Breast epithelium (tissue), 4 donors: ENCODE measurements around the gene ARID4B. TPM values are rescaled to one million over a fixed set of nuclear protein-coding genes. Genes with fewer than 3 reads are reported as not detected.
"Not testable (repeated sequence)": the region's sequence is repeated elsewhere in the genome, so short reads cannot be mapped to it uniquely, and the experiment has no call there.

ENCODE experiments used
- DNase-seq, 2 donors: peaks; one replicate each; pipeline ENCODE4 v3.0.0-alpha.2; 2019; ENCODE audit warnings: low spot score in 2 of 2
- H3K27ac ChIP-seq, 2 donors: fragments of 200-600 bp; sonication (generic) in 1 of 2; one replicate each; pipeline ENCODE4 v1.5.1; 2016 to 2019; ENCODE audit warnings: mild to moderate bottlenecking in 1 of 2
- H3K27me3 ChIP-seq, 2 donors: fragments of 200-600 bp; sonication (generic) in 1 of 2; one replicate each; pipeline versions ENCODE4 v1.5.1 to v1.6.0; 2017 to 2019; ENCODE audit warnings: control low read depth in 1 of 2, mild to moderate bottlenecking in 1 of 2
- H3K36me3 ChIP-seq: fragments of 200-600 bp; one replicate; pipeline ENCODE4 v1.5.1; 2019
- H3K4me1 ChIP-seq, 2 donors: fragments of 200-600 bp; sonication (generic); one replicate each; pipeline ENCODE4 v1.5.1; 2016 to 2019; ENCODE audit warnings: control low read depth in 1 of 2
- H3K4me3 ChIP-seq, 3 donors: fragments of 200-600 bp; sonication (generic); 1 replicate in 2 of 3; 2 replicates in 1 of 3; pipeline ENCODE4 v1.5.1; 2016 to 2019; ENCODE audit warnings: mild to moderate bottlenecking in 3 of 3, moderate library complexity in 2 of 3
- H3K9me3 ChIP-seq, 2 donors: fragments of 200-600 bp; sonication (generic) in 1 of 2; one replicate each; pipeline ENCODE4 v1.5.1; 2016 to 2019; ENCODE audit warnings: control low read depth in 1 of 2
- POLR2A ChIP-seq: fragments of 450-650 bp; IDR thresholded peaks from one replicate; pipeline ENCODE4 v1.6.1; 2016; ENCODE audit warnings: antibody characterized with exemption, mild to moderate bottlenecking, moderate library complexity
- POLR2AphosphoS5 ChIP-seq, 3 donors: sonication (generic); formaldehyde crosslinking; IDR thresholded peaks; one replicate each; pipeline ENCODE4 v1.6.1; 2017; ENCODE audit warnings: antibody characterized with exemption in 3 of 3
- intact Hi-C: fragments of 100-400 bp; cut with DNase I; formaldehyde crosslinking; loops from one replicate; pipeline ENCODE4 v1.15.1; 2023; ENCODE audit warnings: low total_unique reads
- total RNA-seq, 3 donors: library from RNA; depleted of rRNA; stranded (reverse); fragments of >200 nt; gene quantifications; one replicate each; pipeline ENCODE4 v1.1.0, GENCODE V29; 2016
- TF ChIP-seq, protein P1 (sequence below), 3 donors: fragments of 450-650 bp; IDR thresholded peaks; one replicate each; pipeline ENCODE4 v1.5.1; 2016 to 2017; ENCODE audit warnings: antibody characterized with exemption in 3 of 3, mild to moderate bottlenecking in 3 of 3, moderate library complexity in 3 of 3

Gene ARID4B
- total RNA-seq, 3 donors from 2014 or later: 34.4 to 91.6 (median 76.7) TPM

DNA sequence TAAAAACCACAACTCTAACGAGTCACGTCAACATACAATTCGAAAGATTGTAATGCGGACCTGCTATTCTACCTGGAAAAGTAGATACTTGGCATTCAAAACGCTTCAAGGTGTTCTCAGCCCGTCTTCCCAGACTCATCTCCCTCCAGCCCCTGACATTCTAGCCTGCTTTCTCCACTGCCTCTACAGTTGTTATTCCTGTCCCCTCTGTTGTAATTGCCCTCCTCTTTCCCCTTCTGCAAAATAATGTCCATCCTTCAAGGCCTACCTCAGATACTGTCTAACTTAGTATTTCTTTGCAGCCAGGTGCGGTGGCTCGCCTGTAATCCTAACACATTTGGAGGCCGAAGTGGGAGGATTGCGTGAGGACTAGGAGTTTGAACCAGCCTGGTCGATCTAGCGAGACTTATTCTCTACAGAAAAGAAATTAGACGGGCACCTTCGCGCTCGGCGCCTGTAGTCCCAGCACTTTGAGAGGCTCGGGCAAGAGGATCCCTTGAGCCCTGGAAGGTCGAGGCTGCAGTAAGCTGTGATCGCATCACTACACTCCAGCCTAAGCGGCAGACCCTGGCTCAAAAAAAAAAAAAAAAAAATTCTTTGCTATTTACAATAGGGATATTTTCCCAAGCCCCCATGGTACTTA lies 166.2 kb downstream of the ARID4B start:
- peaks cover 2% of the 10 kb centered on the region for H3K36me3 ChIP-seq
- peak overlapping the region; percentile 75 to 90 (median 76) for H3K4me3 ChIP-seq
- H3K27me3 ChIP-seq: no peaks in the 10 kb centered on the region
- intact Hi-C loops: no loop called here
- no peaks in the 10 kb centered on the region for H3K4me1 ChIP-seq
- H3K9me3 ChIP-seq: no peaks in the 10 kb centered on the region
- TF ChIP-seq POLR2A (no peak), POLR2AphosphoS5 (IDR thresholded peaks at IDR 0.05) (no peak)
- TF ChIP-seq, protein P1, sequence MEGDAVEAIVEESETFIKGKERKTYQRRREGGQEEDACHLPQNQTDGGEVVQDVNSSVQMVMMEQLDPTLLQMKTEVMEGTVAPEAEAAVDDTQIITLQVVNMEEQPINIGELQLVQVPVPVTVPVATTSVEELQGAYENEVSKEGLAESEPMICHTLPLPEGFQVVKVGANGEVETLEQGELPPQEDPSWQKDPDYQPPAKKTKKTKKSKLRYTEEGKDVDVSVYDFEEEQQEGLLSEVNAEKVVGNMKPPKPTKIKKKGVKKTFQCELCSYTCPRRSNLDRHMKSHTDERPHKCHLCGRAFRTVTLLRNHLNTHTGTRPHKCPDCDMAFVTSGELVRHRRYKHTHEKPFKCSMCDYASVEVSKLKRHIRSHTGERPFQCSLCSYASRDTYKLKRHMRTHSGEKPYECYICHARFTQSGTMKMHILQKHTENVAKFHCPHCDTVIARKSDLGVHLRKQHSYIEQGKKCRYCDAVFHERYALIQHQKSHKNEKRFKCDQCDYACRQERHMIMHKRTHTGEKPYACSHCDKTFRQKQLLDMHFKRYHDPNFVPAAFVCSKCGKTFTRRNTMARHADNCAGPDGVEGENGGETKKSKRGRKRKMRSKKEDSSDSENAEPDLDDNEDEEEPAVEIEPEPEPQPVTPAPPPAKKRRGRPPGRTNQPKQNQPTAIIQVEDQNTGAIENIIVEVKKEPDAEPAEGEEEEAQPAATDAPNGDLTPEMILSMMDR (IDR thresholded peaks at IDR 0.05): no peak
- no peak for DNase-seq
- H3K27ac ChIP-seq: peak overlapping the region; percentile 94 to 96

DNA sequence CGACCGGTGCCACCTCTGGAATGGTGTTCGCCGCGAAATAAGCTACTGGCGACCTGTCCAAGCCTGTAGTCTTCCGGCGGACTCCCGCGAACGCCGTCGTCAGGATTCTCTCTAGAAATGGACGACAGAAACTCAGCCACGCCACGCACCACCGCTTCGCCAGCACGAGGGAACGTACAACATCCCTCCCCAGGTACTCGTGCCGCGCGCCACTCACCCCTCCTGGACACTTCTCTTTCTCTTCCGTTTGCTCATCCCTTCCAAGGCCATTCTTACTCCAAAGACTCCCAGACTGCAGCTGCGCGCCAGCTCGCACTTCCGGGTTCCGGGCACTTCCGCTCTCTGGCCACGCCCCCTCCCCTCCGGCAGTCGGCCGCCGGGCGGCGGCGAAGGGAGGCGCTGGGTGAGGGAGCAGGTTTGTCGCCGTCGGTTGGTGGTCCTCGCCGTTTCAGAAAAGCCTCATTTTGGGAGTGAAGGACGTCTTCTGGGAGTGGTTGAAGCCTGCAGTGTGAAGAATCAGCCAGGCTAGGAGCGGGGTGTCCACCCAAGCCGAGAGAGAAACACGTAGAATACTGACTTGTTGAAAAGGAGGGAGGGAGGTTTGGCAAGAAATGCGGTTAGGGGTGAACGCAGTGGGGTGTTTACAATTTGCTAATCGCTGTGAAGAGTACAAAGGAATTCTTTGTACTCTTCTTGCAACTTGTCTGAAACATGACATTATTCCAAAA lies 166.9 kb downstream of the ARID4B start, which contains the start of gene RBM34:
RBM34 (minus strand) TSS at position 294 of the 728 bp plus-strand sequence; CDS start at position 270, 24 bp downstream.
- peak; percentile 82 to 90 for DNase-seq
- Histone ChIP-seq H3K27ac (peak within 1 kb of the TSS; percentile 94 to 96), H3K9me3 (no peaks in the 10 kb centered on the region), H3K36me3 (no peaks in the 10 kb centered on the region), H3K27me3 (no peaks in the 10 kb centered on the region), H3K4me1 (no peaks in the 10 kb centered on the region), H3K4me3 (peak within 1 kb of the TSS; percentile 75 to 90 (median 76))
- TF ChIP-seq, protein P1 (IDR thresholded peaks at IDR 0.05): peak in 1 of 3 donors; percentile 47
- TF ChIP-seq POLR2A (peak; percentile 99), POLR2AphosphoS5 (IDR thresholded peaks at IDR 0.05) (peak; percentile 97 to 99 (median 97))
- intact Hi-C loops: no loop called here

DNA sequence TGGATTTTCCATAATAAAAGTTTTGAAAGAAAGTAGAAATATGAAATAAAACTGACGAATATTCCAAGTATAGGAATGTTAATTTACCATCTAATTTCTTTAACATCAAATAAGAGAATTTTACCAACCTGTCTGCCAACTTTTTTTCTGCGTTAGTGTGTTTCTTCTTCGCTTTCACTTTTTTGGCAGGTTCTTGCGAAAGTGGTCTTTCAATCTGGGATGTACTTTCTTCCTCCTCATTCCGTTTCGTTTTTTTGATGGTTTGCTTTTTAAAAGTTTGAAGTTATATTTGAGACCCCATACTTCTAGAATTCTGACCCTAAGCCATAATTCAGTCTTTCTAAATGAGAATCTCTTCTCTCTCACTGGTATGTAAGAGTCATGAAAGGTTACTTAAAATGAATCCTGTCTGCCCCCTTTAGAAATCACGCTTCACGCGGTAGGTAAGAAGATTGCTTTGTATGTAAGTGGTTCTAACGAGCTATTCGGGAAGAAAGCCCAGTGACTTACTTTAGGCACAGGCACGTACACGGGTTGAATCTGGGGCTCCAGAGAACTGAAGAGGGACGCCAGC lies 167.5 kb downstream of the ARID4B start:
- H3K4me1 ChIP-seq: no peaks in the 10 kb centered on the region
- TF ChIP-seq, protein P1 (IDR thresholded peaks at IDR 0.05): no peak
- DNase-seq: no peak
- H3K27me3 ChIP-seq: no peaks in the 10 kb centered on the region
- peak overlapping the region; percentile 94 to 96 for H3K27ac ChIP-seq
- no peaks in the 10 kb centered on the region for H3K36me3 ChIP-seq
- intact Hi-C loops: no loop called here
- H3K9me3 ChIP-seq: no peaks in the 10 kb centered on the region
- H3K4me3 ChIP-seq: peak overlapping the region; percentile 75 to 90 (median 76)

DNA sequence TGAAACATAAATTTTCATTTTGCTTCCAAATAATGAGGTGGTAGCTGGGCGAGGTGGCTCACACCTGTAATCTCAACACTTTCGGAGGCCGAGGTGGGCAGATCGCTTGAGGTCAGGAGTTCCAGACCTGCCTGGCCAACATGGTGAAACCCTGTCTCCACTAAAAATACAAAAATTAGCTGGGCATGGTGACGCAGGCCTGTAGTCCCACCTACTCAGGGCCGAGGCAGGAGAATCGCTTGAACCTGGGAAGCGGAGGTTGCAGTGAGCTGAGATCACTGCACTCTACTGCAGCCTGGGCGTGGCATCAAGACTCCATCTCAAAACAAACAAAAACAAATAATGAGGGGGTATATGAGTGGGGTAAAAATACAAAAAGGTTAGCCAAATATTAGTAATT lies 168.0 kb downstream of the ARID4B start:
- H3K36me3 ChIP-seq, H3K4me1 ChIP-seq, H3K27me3 ChIP-seq, H3K9me3 ChIP-seq, H3K27ac ChIP-seq, intact Hi-C loops, DNase-seq: not testable (repeated sequence)
- peak overlapping the region; percentile 75 to 90 (median 76) for H3K4me3 ChIP-seq

DNA sequence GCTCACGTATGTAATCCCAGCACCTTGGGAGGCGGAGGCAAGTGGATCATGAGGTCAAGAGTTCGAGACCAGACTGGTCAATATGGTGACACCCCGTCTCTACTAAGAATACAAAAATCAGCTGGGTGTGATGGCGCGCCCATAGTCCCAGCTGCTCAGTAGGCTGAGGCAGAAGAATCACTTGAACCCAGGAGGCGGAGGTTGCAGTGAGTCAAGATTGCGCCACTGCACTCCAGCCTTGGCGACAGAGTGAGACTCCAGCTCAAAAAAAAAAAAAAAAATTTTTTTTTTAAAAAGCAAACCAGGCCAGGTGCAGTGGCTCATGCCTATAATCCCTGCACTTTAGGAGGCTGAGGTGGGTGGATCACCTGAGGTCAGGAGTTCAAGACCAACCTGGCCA lies 168.7 kb downstream of the ARID4B start:
- H3K4me1 ChIP-seq: not testable (repeated sequence)

DNA sequence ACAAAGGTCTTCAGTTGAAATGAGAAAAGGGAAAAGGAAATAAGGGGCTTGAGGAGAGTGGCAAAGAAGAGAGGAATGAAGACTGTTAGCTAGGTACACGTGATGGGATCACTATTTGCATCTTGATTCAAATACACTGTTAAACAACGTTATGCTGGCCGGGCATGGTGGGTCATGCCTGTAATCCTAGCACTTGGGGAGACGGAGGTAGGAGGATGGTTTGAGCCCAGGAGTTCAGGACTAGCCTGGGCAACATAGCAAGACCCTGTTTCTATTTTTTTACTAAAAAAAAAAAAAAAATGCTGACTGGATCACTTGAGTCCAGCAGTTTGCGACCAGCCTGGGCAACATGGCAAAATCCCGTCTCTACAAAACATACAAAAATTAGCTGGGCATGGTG lies 169.3 kb downstream of the ARID4B start:
- Histone ChIP-seq H3K27me3 (no peaks in the 10 kb centered on the region), H3K27ac (no peak overlapping the region), H3K4me1 (no peaks in the 10 kb centered on the region), H3K4me3 (no peak overlapping the region), H3K9me3 (no peaks in the 10 kb centered on the region), H3K36me3 (no peaks in the 10 kb centered on the region)
- intact Hi-C loops: no loop called here
- TF ChIP-seq POLR2AphosphoS5 (IDR thresholded peaks at IDR 0.05) (no peak), POLR2A (no peak)
- TF ChIP-seq, protein P1 (IDR thresholded peaks at IDR 0.05): no peak
- no peak for DNase-seq

More for the DNA sequence above, 168.7 kb downstream of the ARID4B start:
- H3K27me3 ChIP-seq, H3K4me3 ChIP-seq, DNase-seq, H3K27ac ChIP-seq, H3K9me3 ChIP-seq, H3K36me3 ChIP-seq, intact Hi-C loops: not testable (repeated sequence)
